Psoas muscle (tissue), 8 donors: ENCODE measurements around the gene EHD4. TPM values are rescaled to one million over a fixed set of nuclear protein-coding genes. Genes with fewer than 3 reads are reported as not detected.

Source experiments
- ATAC-seq, 4 donors: fragments of 200-7000 bp; cut with Tn5 transposase; one replicate each; pipeline ENCODE4 v1.9.1; 2020; ENCODE audit warnings: moderate library complexity in 3 of 4, mild to moderate bottlenecking in 2 of 4
- DNase-seq, 2 donors: peaks; one replicate each; pipeline ENCODE4 v3.0.0-alpha.2; 2020
- H3K27ac ChIP-seq: fragments of 200-600 bp; one replicate; pipeline ENCODE4 v1.8.0; 2022
- H3K27me3 ChIP-seq, 3 donors: fragments of 200-600 bp in 1 of 3; one replicate each; pipeline versions ENCODE4 v1.6.1 to v1.8.0; 2013 to 2022; ENCODE audit warnings: low read length in 2 of 3, mild to moderate bottlenecking in 2 of 3, moderate library complexity in 1 of 3; ENCODE audit not compliant: insufficient read depth in 3 of 3
- H3K36me3 ChIP-seq, 2 donors: fragments of 200-600 bp in 1 of 2; one replicate each; pipeline versions ENCODE4 v1.6.1 to v1.8.0; 2013 to 2022; ENCODE audit warnings: low read depth in 1 of 2, mild to moderate bottlenecking in 1 of 2, moderate library complexity in 1 of 2; ENCODE audit not compliant: insufficient read depth in 1 of 2
- H3K4me1 ChIP-seq: fragments of 200-600 bp; one replicate; pipeline ENCODE4 v1.8.0; 2022
- H3K4me3 ChIP-seq: fragments of 200-600 bp; one replicate; pipeline ENCODE4 v1.8.0; 2022; ENCODE audit warnings: mild to moderate bottlenecking
- H3K9me3 ChIP-seq: fragments of 200-600 bp; one replicate; pipeline ENCODE4 v1.8.0; 2022
- CTCF ChIP-seq: fragments of 200-600 bp; IDR thresholded peaks from one replicate; pipeline ENCODE4 v1.8.0; 2022; ENCODE audit warnings: antibody characterized with exemption
- WGBS, 3 donors: extraction: QIAGEN DNeasy Blood & Tissue Kit; methylation state at CpG; one replicate each; pipeline versions ENCODE4 v1.1.6 to v1.1.7; 2013; 5-methylcytosine and 5-hydroxymethylcytosine counted together
- intact Hi-C, 2 donors: fragments of 100-400 bp; cut with DNase I; formaldehyde crosslinking; loops; one replicate each; pipeline versions ENCODE4 v1.11.0 to v1.14.2; 2022
- polyA plus RNA-seq, 3 donors: library from polyadenylated mRNA; stranded (reverse); fragments of 200-250 nt; gene quantifications; one replicate each; pipeline ENCODE4 v1.2.3, GENCODE V29; 2013
- total RNA-seq, 4 donors: library from RNA; stranded (reverse); fragmentation: NEBNext Ultra II Directional in 2 of 4; extraction: Animal tissue kit (Norgen Biotek cat#: 25700) in 2 of 4; gene quantifications; one replicate each; pipeline versions ENCODE4 v1.2.1 to v1.2.4, GENCODE V29; 2021 to 2023
- donor health status: healthy with polysubstance abuse.
- donor health status: DM: no; HTN: no; CAD: no; lungs with moderate emphysema.
- donor health status: Bipolar disorder and iron deficiency.
- donor health status: healthy.
- donor health status: DM: yes; HTN: yes; CAD: no.
- donor health status: DM: no; HTN: no; CAD: no.
- donor health status: DM: no; HTN: no; CAD: no.
- donor health status: DM: yes; HTN: yes; CAD: no.

The EHD4 gene
- total and polyA plus RNA-seq, 7 donors, result 1.7 to 9.6 (median 5.3) TPM

GRCh38 chr15:41856716-41857115 lies 115.6 kb downstream of the EHD4 start:
- peaks cover 0 to 12% (median 4%) of the 10 kb centered on the region in 3 donors for H3K27me3 ChIP-seq
- no peak for TF ChIP-seq CTCF
- intact Hi-C loops, result no loop called here
- H3K4me1 ChIP-seq, result no peaks in the 10 kb centered on the region
- no peak overlapping the region for H3K4me3 ChIP-seq
- no peak overlapping the region for H3K27ac ChIP-seq
- H3K36me3 ChIP-seq, result no peaks in the 10 kb centered on the region
- ATAC-seq, result no peak
- DNase-seq, result no peak
- no peaks in the 10 kb centered on the region for H3K9me3 ChIP-seq
- 95 to 96% (median 95%) methylated on average over 12 of the region's 12 CpGs for WGBS, 3 donors

GRCh38 chr15:41856262-41856661 lies 116.1 kb downstream of the EHD4 start:
- TF ChIP-seq CTCF, result no peak
- Histone ChIP-seq H3K4me3 (no peak overlapping the region), H3K27ac (no peak overlapping the region), H3K4me1 (no peaks in the 10 kb centered on the region), H3K36me3 (no peaks in the 10 kb centered on the region), H3K9me3 (no peaks in the 10 kb centered on the region), H3K27me3 (peaks cover 0 to 12% (median 4%) of the 10 kb centered on the region in 3 donors)
- intact Hi-C loops, result no loop called here
- DNase-seq (no peak), ATAC-seq (no peak)
- WGBS, 3 donors, result 81 to 92% (median 90%) methylated on average over 17 of the region's 17 CpGs

GRCh38 chr15:41855261-41855961 lies 116.9 kb downstream of the EHD4 start:
- Histone ChIP-seq H3K27me3 (peaks cover 0 to 12% (median 4%) of the 10 kb centered on the region in 3 donors), H3K36me3 (no peaks in the 10 kb centered on the region), H3K4me3 (no peak overlapping the region), H3K27ac (no peak overlapping the region), H3K9me3 (no peaks in the 10 kb centered on the region), H3K4me1 (no peaks in the 10 kb centered on the region)
- no peak for TF ChIP-seq CTCF
- ATAC-seq, result no peak
- intact Hi-C loops, result no loop called here
- 63 to 71% (median 63%) methylated on average over 30 of the region's 30 CpGs for WGBS, 3 donors
- DNase-seq, result no peak

DNA sequence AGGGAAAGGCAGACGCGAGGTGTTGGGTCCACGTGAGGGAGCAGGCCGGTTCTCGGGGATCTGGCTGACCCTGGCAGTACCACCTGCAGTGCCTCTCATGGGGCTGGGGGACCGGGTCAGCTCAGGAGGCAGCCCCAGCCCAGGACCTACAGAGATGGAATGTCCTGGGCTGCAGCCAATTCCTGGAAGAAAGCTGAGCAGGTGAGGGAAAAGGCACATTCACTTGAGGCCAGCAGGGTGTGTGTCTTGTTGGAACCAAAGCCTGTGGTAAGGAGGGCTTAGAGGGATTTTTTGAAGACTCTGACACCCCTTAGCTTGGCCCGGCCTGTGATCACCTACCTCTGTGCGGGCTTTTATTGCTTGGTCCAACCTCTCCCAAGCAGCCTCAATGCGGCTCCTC lies 117.9 kb downstream of the EHD4 start:
- no peaks in the 10 kb centered on the region for H3K9me3 ChIP-seq
- ATAC-seq (no peak), DNase-seq (no peak)
- WGBS, 3 donors, result 89 to 93% (median 90%) methylated on average over 9 of the region's 9 CpGs
- no peaks in the 10 kb centered on the region for H3K4me1 ChIP-seq
- H3K4me3 ChIP-seq, result no peak overlapping the region
- no peaks in the 10 kb centered on the region for H3K36me3 ChIP-seq
- H3K27me3 ChIP-seq, result peaks cover 0 to 12% (median 4%) of the 10 kb centered on the region in 3 donors
- H3K27ac ChIP-seq, result no peak overlapping the region
- intact Hi-C loops, result no loop called here
- TF ChIP-seq CTCF, result no peak

GRCh38 chr15:41853831-41854230 lies 118.5 kb downstream of the EHD4 start:
- intact Hi-C loops, result no loop called here
- no peak overlapping the region for H3K4me3 ChIP-seq
- 75 to 87% (median 81%) methylated on average over 7 to 10 of the region's 10 CpGs for WGBS, 3 donors
- peaks cover 0 to 1% of the 10 kb centered on the region in 2 donors for H3K36me3 ChIP-seq
- DNase-seq (no peak), ATAC-seq (no peak)
- no peaks in the 10 kb centered on the region for H3K4me1 ChIP-seq
- no peaks in the 10 kb centered on the region for H3K9me3 ChIP-seq
- no peak for TF ChIP-seq CTCF
- no peak overlapping the region for H3K27ac ChIP-seq
- peaks cover 0 to 12% (median 4%) of the 10 kb centered on the region in 3 donors for H3K27me3 ChIP-seq
